CD4-positive, alpha-beta T cell treated with Interleukin-1 beta for 1 hour (primary cell): ENCODE data around the gene ATF2.
"Not testable (repeated sequence)": the region's sequence is repeated elsewhere in the genome, so short reads cannot be mapped to it uniquely, and the experiment has no call there.

Source experiments
- DNase-seq, 2 donors: peaks; one replicate each; pipeline ENCODE4 v3.0.0-alpha.2; 2020 to 2022

The ATF2 gene

GRCh38 chr2:175164235-175164634, 3.8 kb downstream of the ATF2 start:
- DNase-seq, result no peak

- DNase-seq, result no peak
Measured at GRCh38 chr2:175158894-175159293, 9.1 kb downstream of the ATF2 start.

- no peak for DNase-seq
Measured at GRCh38 chr2:175156534-175156933, 11.5 kb downstream of the ATF2 start.

GRCh38 chr2:175154661-175155082, 13.3 kb downstream of the ATF2 start:
- DNase-seq, result no peak

- no peak for DNase-seq
Measured at GRCh38 chr2:175152242-175152641, 15.8 kb downstream of the ATF2 start.

- no peak for DNase-seq
Measured at GRCh38 chr2:175151791-175152190, 16.2 kb downstream of the ATF2 start.

- no peak for DNase-seq
Measured at GRCh38 chr2:175147186-175147585, 20.8 kb downstream of the ATF2 start.

GRCh38 chr2:175143678-175144077, 24.3 kb downstream of the ATF2 start:
- DNase-seq, result no peak

- DNase-seq, result no peak
Measured at GRCh38 chr2:175143191-175143590, 24.8 kb downstream of the ATF2 start.

- no peak for DNase-seq
Measured at GRCh38 chr2:175140332-175140731, 27.7 kb downstream of the ATF2 start.

- no peak for DNase-seq
Measured at GRCh38 chr2:175137793-175138192, 30.2 kb downstream of the ATF2 start.

GRCh38 chr2:175136334-175137215, 31.4 kb downstream of the ATF2 start:
- no peak for DNase-seq

- no peak for DNase-seq
Measured at GRCh38 chr2:175135862-175136261, 32.1 kb downstream of the ATF2 start.

- DNase-seq, result no peak
Measured at GRCh38 chr2:175135177-175135576, 32.8 kb downstream of the ATF2 start.

GRCh38 chr2:175131252-175131651, 36.8 kb downstream of the ATF2 start:
- no peak for DNase-seq

GRCh38 chr2:175126661-175127060, 41.3 kb downstream of the ATF2 start:
- no peak for DNase-seq

- DNase-seq, result no peak
Measured at GRCh38 chr2:175123254-175123653, 44.7 kb downstream of the ATF2 start.

- peak in 1 of 2 donors; percentile 63 for DNase-seq
Measured at GRCh38 chr2:175111200-175111657, 56.8 kb downstream of the ATF2 start.

GRCh38 chr2:175108091-175108490, 59.9 kb downstream of the ATF2 start:
- DNase-seq, result not testable (repeated sequence)

GRCh38 chr2:175107146-175107545, 60.9 kb downstream of the ATF2 start:
- no peak for DNase-seq

- DNase-seq, result no peak
Measured at GRCh38 chr2:175103191-175103590, 64.8 kb downstream of the ATF2 start.

GRCh38 chr2:175101514-175101913, 66.5 kb downstream of the ATF2 start:
- no peak for DNase-seq

- DNase-seq, result no peak
Measured at GRCh38 chr2:175097297-175097696, 70.7 kb downstream of the ATF2 start.

GRCh38 chr2:175084117-175084516, 83.9 kb downstream of the ATF2 start:
- not testable (repeated sequence) for DNase-seq

- no peak for DNase-seq
Measured at GRCh38 chr2:175080479-175080878, 87.5 kb downstream of the ATF2 start.
